ENCODE results near the gene KIF20B. TPM values are rescaled to one million over a fixed set of nuclear protein-coding genes. Genes with fewer than 3 reads are reported as not detected.

The KIF20B gene
- total RNA-seq, 2 experiments from 2014 or later, result 58.1 to 63.2 TPM

- Mint-ChIP-seq H3K36me3 (ENCODE audit: low read depth) (peaks cover 2% of the 10 kb centered on the region), H3K27ac (no peak overlapping the region), H3K4me3 (no peak overlapping the region), H3K4me1 (ENCODE audit: low read depth) (peaks cover 17% of the 10 kb centered on the region), H3K27me3 (no peaks in the 10 kb centered on the region), H3K9me3 (no peaks in the 10 kb centered on the region)
- CTCF ChIA-PET, result no interaction called here
- ATAC-seq, result no peak
- no peak for DNase-seq
- no peak for TF ChIP-seq CTCF (IDR thresholded peaks at IDR 0.05)
- intact Hi-C loops (cut with micrococcal nuclease), result no loop called here
- POLR2A ChIA-PET, result interaction anchor here (0.7 kb wide), 1 partner anchor 27 kb away, joined by 4 read pairs; no protein-coding TSS in a partner anchor
These were observed 3.4 kb upstream of the KIF20B start for GRCh38 chr10:89697946-89698345.

- H3K9me3 Mint-ChIP-seq, result no peaks in the 10 kb centered on the region
- no peak for ATAC-seq
- ChIA-PET POLR2A (no interaction called here), CTCF (no interaction called here)
- peaks cover 2% of the 10 kb centered on the region for H3K36me3 Mint-ChIP-seq (ENCODE audit: low read depth)
- intact Hi-C loops (cut with micrococcal nuclease), result loop anchor here (5.0 kb wide), 2 partner anchors 52 to 447 kb away; partner anchors contain the start of genes LIPA and PANK1
- TF ChIP-seq CTCF (IDR thresholded peaks at IDR 0.05), result no peak
- no peak overlapping the region for H3K27ac Mint-ChIP-seq
- peaks cover 23% of the 10 kb centered on the region for H3K4me1 Mint-ChIP-seq (ENCODE audit: low read depth)
- no peaks in the 10 kb centered on the region for H3K27me3 Mint-ChIP-seq
- peak overlapping the region; percentile 46 for H3K4me3 Mint-ChIP-seq
- DNase-seq, result no peak
These were observed 1.8 kb upstream of the KIF20B start for GRCh38 chr10:89699581-89700064.

- Mint-ChIP-seq H3K9me3 (no peaks in the 10 kb centered on the region), H3K27me3 (no peaks in the 10 kb centered on the region), H3K4me1 (ENCODE audit: low read depth) (peaks cover 34% of the 10 kb centered on the region), H3K27ac (peak overlapping the region; percentile 98), H3K4me3 (peak overlapping the region; percentile 95), H3K36me3 (ENCODE audit: low read depth) (peaks cover 9% of the 10 kb centered on the region)
- TF ChIP-seq CTCF (IDR thresholded peaks at IDR 0.05), result no peak
- no peak for ATAC-seq
- no peak for DNase-seq
- ChIA-PET CTCF (interaction anchor here (0.6 to 1.2 kb wide), 3 partner anchors 23 to 237 kb away, joined by 3 read pairs; no protein-coding TSS in a partner anchor), POLR2A (interaction anchor here (0.5 to 1.8 kb wide), 8 partner anchors 8 to 141 kb away, joined by 3 to 8 read pairs (median 3); no protein-coding TSS in a partner anchor)
- intact Hi-C loops (cut with micrococcal nuclease), result loop anchor here (5.0 kb wide), 2 partner anchors 54 to 449 kb away; partner anchors contain the start of genes LIPA and PANK1
These were observed 508 bp upstream of the KIF20B start for GRCh38 chr10:89700923-89701241.

- ChIA-PET POLR2A (interaction anchor here (0.6 to 1.8 kb wide), 8 partner anchors 9 to 58 kb away, joined by 3 to 5 read pairs (median 3); no protein-coding TSS in a partner anchor), CTCF (interaction anchor here (1.2 kb wide), 1 partner anchor 22 kb away, joined by 3 read pairs; no protein-coding TSS in a partner anchor)
- no peaks in the 10 kb centered on the region for H3K27me3 Mint-ChIP-seq
- H3K9me3 Mint-ChIP-seq, result no peaks in the 10 kb centered on the region
- TF ChIP-seq CTCF (IDR thresholded peaks at IDR 0.05), result no peak
- peaks cover 44% of the 10 kb centered on the region for H3K4me1 Mint-ChIP-seq (ENCODE audit: low read depth)
- H3K4me3 Mint-ChIP-seq, result peak overlapping the region; percentile 95
- H3K36me3 Mint-ChIP-seq (ENCODE audit: low read depth), result peaks cover 17% of the 10 kb centered on the region
- DNase-seq (peak; percentile 49), ATAC-seq (no peak)
- intact Hi-C loops (cut with micrococcal nuclease), result loop anchor here (5.0 kb wide), 2 partner anchors 55 to 450 kb away; partner anchors contain the start of genes LIPA and PANK1
- H3K27ac Mint-ChIP-seq, result peak overlapping the region; percentile 98
These were observed 711 bp downstream of the KIF20B start for GRCh38 chr10:89702121-89702480.

GRCh38 chr10:89705466-89705865 is 4.1 kb downstream of the KIF20B start:
- ChIA-PET CTCF (no interaction called here), POLR2A (interaction anchor here (0.5 kb wide), 1 partner anchor 608 kb away, joined by 3 read pairs; no protein-coding TSS in a partner anchor)
- H3K9me3 Mint-ChIP-seq, result no peaks in the 10 kb centered on the region
- ATAC-seq (no peak), DNase-seq (no peak)
- H3K36me3 Mint-ChIP-seq (ENCODE audit: low read depth), result peaks cover 25% of the 10 kb centered on the region
- H3K4me3 Mint-ChIP-seq, result no peak overlapping the region
- intact Hi-C loops (cut with micrococcal nuclease), result no loop called here
- TF ChIP-seq CTCF (IDR thresholded peaks at IDR 0.05), result no peak
- no peak overlapping the region for H3K27ac Mint-ChIP-seq
- peaks cover 41% of the 10 kb centered on the region for H3K4me1 Mint-ChIP-seq (ENCODE audit: low read depth)
- no peaks in the 10 kb centered on the region for H3K27me3 Mint-ChIP-seq
